Muscle of leg (tissue), 11 donors: Measurements from ENCODE around the gene STOML1. TPM values are rescaled to one million over a fixed set of nuclear protein-coding genes. Genes with fewer than 3 reads are reported as not detected.

Source experiments
- DNase-seq: peaks from one replicate; pipeline ENCODE4 v3.0.0; 2013
- H3K27ac ChIP-seq: one replicate; pipeline ENCODE4 v1.5.1; 2013; ENCODE audit warnings: mild to moderate bottlenecking, low read length, control low read depth
- H3K27me3 ChIP-seq: one replicate; pipeline ENCODE4 v1.6.1; 2013; ENCODE audit warnings: low read length; ENCODE audit not compliant: control insufficient read depth, insufficient read depth
- H3K36me3 ChIP-seq: one replicate; pipeline ENCODE4 v1.6.1; 2013; ENCODE audit warnings: low read length; ENCODE audit not compliant: control insufficient read depth, insufficient read depth
- H3K4me1 ChIP-seq: one replicate; pipeline ENCODE4 v1.6.1; 2013; ENCODE audit warnings: low read length; ENCODE audit not compliant: control insufficient read depth, insufficient read depth
- H3K4me3 ChIP-seq: one replicate; pipeline ENCODE4 v1.5.1; 2013; ENCODE audit warnings: low read length, control low read depth
- H3K9me3 ChIP-seq: replicated peaks from 2 replicates; pipeline ENCODE4 v1.6.1; 2013; ENCODE audit warnings: low read depth, low read length; ENCODE audit not compliant: control insufficient read depth
- WGBS: methylation state at CpG from one replicate; pipeline ENCODE4 v1.1.5; 2013; ENCODE audit warnings: missing lambda C conversion rate; ENCODE audit not compliant: insufficient coverage; 5-methylcytosine and 5-hydroxymethylcytosine counted together
- polyA plus RNA-seq, 8 donors: library from polyadenylated mRNA; unstranded; fragments of 120-200 nt; gene quantifications; one replicate each; pipeline versions ENCODE4 v1.2.1 to v1.2.3, GENCODE V29; 2013; ENCODE audit warnings: inconsistent platforms in 1 of 8, low replicate concordance in 1 of 8; ENCODE audit not compliant: insufficient read length in 8 of 8, insufficient read depth in 1 of 8
- total RNA-seq: library from RNA; stranded (reverse); fragments of 120-200 nt; gene quantifications from one replicate; pipeline ENCODE4 v1.2.4, GENCODE V29; 2013

The STOML1 gene
- total and polyA plus RNA-seq, 9 donors: 21.0 to 40.2 (median 34.4) TPM

- Histone ChIP-seq H3K9me3 (no peaks in the 10 kb centered on the region), H3K36me3 (peaks cover 61% of the 10 kb centered on the region), H3K27me3 (no peaks in the 10 kb centered on the region), H3K27ac (peak overlapping the region; percentile 20), H3K4me1 (peaks cover 42% of the 10 kb centered on the region), H3K4me3 (no peak overlapping the region)
- 83% methylated on average over 26 of the region's 28 CpGs for WGBS
- DNase-seq: peak; percentile 61
Observed at GRCh38 chr15:74035121-74036017, 43.3 kb upstream of the STOML1 start.

GRCh38 chr15:74034206-74034755 is 42.2 kb upstream of the STOML1 start:
- no peaks in the 10 kb centered on the region for H3K27me3 ChIP-seq
- H3K4me3 ChIP-seq: no peak overlapping the region
- H3K4me1 ChIP-seq: peaks cover 31% of the 10 kb centered on the region
- peaks cover 68% of the 10 kb centered on the region for H3K36me3 ChIP-seq
- WGBS: 86% methylated on average over 10 of the region's 10 CpGs
- H3K27ac ChIP-seq: no peak overlapping the region
- DNase-seq: no peak
- H3K9me3 ChIP-seq: no peaks in the 10 kb centered on the region

GRCh38 chr15:74032606-74033561 is 40.8 kb upstream of the STOML1 start:
- Histone ChIP-seq H3K27me3 (no peaks in the 10 kb centered on the region), H3K36me3 (peaks cover 65% of the 10 kb centered on the region), H3K27ac (no peak overlapping the region), H3K4me3 (no peak overlapping the region), H3K4me1 (peaks cover 22% of the 10 kb centered on the region), H3K9me3 (no peaks in the 10 kb centered on the region)
- DNase-seq: no peak
- 93% methylated on average over 3 of the region's 16 CpGs for WGBS

GRCh38 chr15:74032046-74032445 is 40.0 kb upstream of the STOML1 start:
- H3K9me3 ChIP-seq: no peaks in the 10 kb centered on the region
- no peak overlapping the region for H3K4me3 ChIP-seq
- no peak overlapping the region for H3K27ac ChIP-seq
- H3K36me3 ChIP-seq: peaks cover 64% of the 10 kb centered on the region
- no peak for DNase-seq
- WGBS: 87% methylated on average over 6 of the region's 6 CpGs
- H3K27me3 ChIP-seq: no peaks in the 10 kb centered on the region
- peaks cover 22% of the 10 kb centered on the region for H3K4me1 ChIP-seq

- Histone ChIP-seq H3K9me3 (no peaks in the 10 kb centered on the region), H3K4me3 (no peak overlapping the region), H3K4me1 (peaks cover 13% of the 10 kb centered on the region), H3K27me3 (no peaks in the 10 kb centered on the region), H3K36me3 (peaks cover 61% of the 10 kb centered on the region), H3K27ac (no peak overlapping the region)
- WGBS: no CpG with 5 or more reads among the region's 3 CpGs
- no peak for DNase-seq
Observed at GRCh38 chr15:74028646-74029045, 36.6 kb upstream of the STOML1 start.

DNA sequence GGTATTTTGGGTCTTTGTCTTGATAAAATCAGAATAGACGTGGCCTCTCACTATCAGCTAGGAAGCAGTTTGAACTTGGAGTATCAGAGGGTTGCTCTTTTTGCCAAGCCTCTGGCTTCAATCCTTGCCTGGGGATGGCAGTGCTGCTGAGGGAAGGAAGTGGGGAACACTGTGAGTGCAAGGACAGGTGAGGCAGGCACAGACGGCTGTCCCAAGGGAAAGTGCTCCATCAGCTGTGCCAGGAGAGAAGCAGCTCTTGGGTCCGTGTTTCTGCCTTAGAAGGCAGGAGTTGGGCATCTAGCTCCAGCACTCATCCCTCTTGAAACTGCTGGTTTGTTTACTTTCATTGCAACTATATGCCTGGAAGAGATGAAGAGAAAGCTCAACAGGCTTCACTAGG is 35.6 kb upstream of the STOML1 start:
- Histone ChIP-seq H3K4me3 (no peak overlapping the region), H3K4me1 (peaks cover 13% of the 10 kb centered on the region), H3K36me3 (peaks cover 60% of the 10 kb centered on the region), H3K9me3 (no peaks in the 10 kb centered on the region), H3K27me3 (no peaks in the 10 kb centered on the region), H3K27ac (no peak overlapping the region)
- 50% methylated on average over 2 of the region's 3 CpGs for WGBS
- no peak for DNase-seq

GRCh38 chr15:74025436-74025835 is 33.3 kb upstream of the STOML1 start:
- H3K4me3 ChIP-seq: no peak overlapping the region
- peaks cover 13% of the 10 kb centered on the region for H3K4me1 ChIP-seq
- peaks cover 59% of the 10 kb centered on the region for H3K36me3 ChIP-seq
- DNase-seq: peak; percentile 17
- no peaks in the 10 kb centered on the region for H3K9me3 ChIP-seq
- no peak overlapping the region for H3K27ac ChIP-seq
- H3K27me3 ChIP-seq: no peaks in the 10 kb centered on the region
- 27% methylated on average over 4 of the region's 5 CpGs for WGBS

GRCh38 chr15:74024687-74025086 is 32.6 kb upstream of the STOML1 start:
- DNase-seq: no peak
- no peaks in the 10 kb centered on the region for H3K9me3 ChIP-seq
- H3K36me3 ChIP-seq: peaks cover 54% of the 10 kb centered on the region
- H3K27ac ChIP-seq: no peak overlapping the region
- WGBS: 60% methylated on average over 2 of the region's 2 CpGs
- H3K4me1 ChIP-seq: peaks cover 13% of the 10 kb centered on the region
- no peak overlapping the region for H3K4me3 ChIP-seq
- no peaks in the 10 kb centered on the region for H3K27me3 ChIP-seq

DNA sequence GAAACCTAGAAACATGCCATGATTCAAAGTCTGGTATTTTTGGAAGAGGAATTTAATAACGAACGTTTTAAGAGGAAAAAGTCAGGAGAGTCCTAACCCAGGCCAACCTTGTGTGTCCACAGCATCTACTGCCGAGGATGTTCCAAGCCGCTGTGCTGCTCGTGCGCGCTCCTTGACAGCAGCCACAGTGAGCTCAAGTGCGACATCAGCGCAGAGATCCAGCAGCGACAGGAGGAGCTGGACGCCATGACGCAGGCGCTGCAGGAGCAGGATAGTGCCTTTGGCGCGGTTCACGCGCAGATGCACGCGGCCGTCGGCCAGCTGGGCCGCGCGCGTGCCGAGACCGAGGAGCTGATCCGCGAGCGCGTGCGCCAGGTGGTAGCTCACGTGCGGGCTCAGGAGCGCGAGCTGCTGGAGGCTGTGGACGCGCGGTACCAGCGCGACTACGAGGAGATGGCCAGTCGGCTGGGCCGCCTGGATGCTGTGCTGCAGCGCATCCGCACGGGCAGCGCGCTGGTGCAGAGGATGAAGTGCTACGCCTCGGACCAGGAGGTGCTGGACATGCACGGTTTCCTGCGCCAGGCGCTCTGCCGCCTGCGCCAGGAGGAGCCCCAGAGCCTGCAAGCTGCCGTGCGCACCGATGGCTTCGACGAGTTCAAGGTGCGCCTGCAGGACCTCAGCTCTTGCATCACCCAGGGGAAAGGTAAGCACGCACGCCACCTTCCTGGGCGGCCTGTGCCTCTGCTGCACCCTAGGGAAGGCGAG is 30.8 kb upstream of the STOML1 start:
- H3K9me3 ChIP-seq: no peaks in the 10 kb centered on the region
- no peaks in the 10 kb centered on the region for H3K27me3 ChIP-seq
- H3K27ac ChIP-seq: no peak overlapping the region
- peaks cover 13% of the 10 kb centered on the region for H3K4me1 ChIP-seq
- DNase-seq: no peak
- H3K36me3 ChIP-seq: peaks cover 49% of the 10 kb centered on the region
- H3K4me3 ChIP-seq: no peak overlapping the region
- 94% methylated on average over 62 of the region's 66 CpGs for WGBS
